Stomach (tissue), 9 donors: ENCODE results near the gene ABTB2. TPM values are rescaled to one million over a fixed set of nuclear protein-coding genes. Genes with fewer than 3 reads are reported as not detected.
A peak's percentile ranks its signal among the peaks of the same experiment; 100 is the strongest.

Source experiments
- DNase-seq, 2 donors: peaks; one replicate each; pipeline versions ENCODE4 v3.0.0 to v3.0.0-alpha.2; 2013 to 2019
- H3K27ac ChIP-seq, 5 donors: fragments of 200-600 bp in 4 of 5; sonication (generic) in 4 of 5; one replicate each; pipeline ENCODE4 v1.5.1; 2013 to 2019; ENCODE audit warnings: mild to moderate bottlenecking in 1 of 5, moderate library complexity in 1 of 5
- H3K27me3 ChIP-seq, 3 donors: fragments of 200-600 bp; sonication (generic); one replicate each; pipeline ENCODE4 v1.5.1; 2017 to 2019; ENCODE audit warnings: mixed run types in 1 of 3
- H3K36me3 ChIP-seq, 4 donors: fragments of 200-600 bp; sonication (generic); 1 replicate in 3 of 4; 2 replicates in 1 of 4; pipeline ENCODE4 v1.5.1; 2016 to 2019
- H3K4me1 ChIP-seq, 4 donors: fragments of 200-600 bp; sonication (generic); one replicate each; pipeline ENCODE4 v1.5.1; 2016 to 2019
- H3K4me3 ChIP-seq, 4 donors: fragments of 200-600 bp; sonication (generic) in 3 of 4; one replicate each; pipeline ENCODE4 v1.5.1; 2016 to 2019; ENCODE audit warnings: mild to moderate bottlenecking in 1 of 4
- H3K9me3 ChIP-seq, 4 donors: fragments of 200-600 bp; sonication (generic); one replicate each; pipeline ENCODE4 v1.5.1; 2016 to 2019
- EP300 ChIP-seq: sonication (generic); formaldehyde crosslinking; IDR thresholded peaks from one replicate; pipeline ENCODE4 v1.6.1; 2017; ENCODE audit warnings: antibody characterized with exemption
- POLR2A ChIP-seq, 4 donors: fragments of 450-650 bp; IDR thresholded peaks; one replicate each; pipeline ENCODE4 v1.6.1; 2016; ENCODE audit warnings: antibody characterized with exemption in 4 of 4, control low read depth in 2 of 4, mild to moderate bottlenecking in 1 of 4, moderate library complexity in 1 of 4
- POLR2AphosphoS5 ChIP-seq, 3 donors: sonication (generic); formaldehyde crosslinking; IDR thresholded peaks; one replicate each; pipeline ENCODE4 v1.6.1; 2016; ENCODE audit warnings: antibody characterized with exemption in 3 of 3
- WGBS, 5 donors: extraction: QIAGEN DNeasy Blood & Tissue Kit in 3 of 5; methylation state at CpG; one replicate each; pipeline versions ENCODE4 v1.1.5 to v1.1.7; 2013 to 2018; 5-methylcytosine and 5-hydroxymethylcytosine counted together
- intact Hi-C: fragments of 100-400 bp; cut with DNase I; formaldehyde crosslinking; loops from one replicate; pipeline ENCODE4 v1.15.1; 2023; ENCODE audit warnings: low total_unique reads
- polyA plus RNA-seq, 3 donors: library from polyadenylated mRNA; stranded (reverse); fragments of 200-250 nt; gene quantifications; one replicate each; pipeline ENCODE4 v1.2.3, GENCODE V29; 2013
- total RNA-seq, 5 donors: library from RNA; depleted of rRNA; stranded (reverse); fragments of >200 nt; gene quantifications; one replicate each; pipeline versions ENCODE4 v1.1.0 to v1.2.3, GENCODE V29; 2014 to 2016
- TF ChIP-seq, protein P1 (sequence below), 7 experiments: fragments of 450-650 bp in 4 of 7; fragments of 200-600 bp in 3 of 7; sonication (generic) in 3 of 7; IDR thresholded peaks; one replicate each; pipeline ENCODE4 v1.5.1; 2016 to 2019; ENCODE audit warnings: antibody characterized with exemption in 7 of 7, control low read depth in 2 of 7, mild to moderate bottlenecking in 1 of 7
- donor health status: healthy with polysubstance abuse.
- donor health status: Bipolar disorder and iron deficiency.
- donor health status: healthy.

The ABTB2 gene
- total and polyA plus RNA-seq, 8 donors, result 0.58 to 12.7 (median 2.2) TPM

DNA sequence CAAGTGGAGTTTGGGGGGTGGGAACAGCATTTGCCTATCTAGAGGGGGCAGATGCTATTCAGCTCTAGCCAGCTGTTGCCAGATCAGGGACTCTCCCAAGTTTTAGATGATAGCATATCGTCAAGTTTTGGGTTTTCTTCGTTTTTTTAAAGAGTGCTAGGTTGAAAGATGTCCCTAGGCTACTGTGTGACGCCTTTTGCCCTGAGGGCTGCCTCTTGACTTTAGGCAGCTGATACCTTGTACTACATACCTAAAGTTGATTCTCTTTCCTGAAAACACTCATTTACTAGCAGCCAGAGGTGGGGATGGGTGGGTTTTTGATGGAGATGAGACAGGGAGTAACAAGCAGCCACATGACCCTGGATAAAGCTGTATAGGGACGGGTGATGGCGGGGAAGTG, 87.1 kb downstream of the ABTB2 start:
- Histone ChIP-seq H3K27me3 (no peaks in the 10 kb centered on the region), H3K9me3 (no peaks in the 10 kb centered on the region), H3K4me1 (peaks cover 5 to 30% (median 20%) of the 10 kb centered on the region in 4 donors), H3K4me3 (no peak overlapping the region), H3K36me3 (no peaks in the 10 kb centered on the region), H3K27ac (no peak overlapping the region)
- no peak for DNase-seq
- TF ChIP-seq, protein P1, sequence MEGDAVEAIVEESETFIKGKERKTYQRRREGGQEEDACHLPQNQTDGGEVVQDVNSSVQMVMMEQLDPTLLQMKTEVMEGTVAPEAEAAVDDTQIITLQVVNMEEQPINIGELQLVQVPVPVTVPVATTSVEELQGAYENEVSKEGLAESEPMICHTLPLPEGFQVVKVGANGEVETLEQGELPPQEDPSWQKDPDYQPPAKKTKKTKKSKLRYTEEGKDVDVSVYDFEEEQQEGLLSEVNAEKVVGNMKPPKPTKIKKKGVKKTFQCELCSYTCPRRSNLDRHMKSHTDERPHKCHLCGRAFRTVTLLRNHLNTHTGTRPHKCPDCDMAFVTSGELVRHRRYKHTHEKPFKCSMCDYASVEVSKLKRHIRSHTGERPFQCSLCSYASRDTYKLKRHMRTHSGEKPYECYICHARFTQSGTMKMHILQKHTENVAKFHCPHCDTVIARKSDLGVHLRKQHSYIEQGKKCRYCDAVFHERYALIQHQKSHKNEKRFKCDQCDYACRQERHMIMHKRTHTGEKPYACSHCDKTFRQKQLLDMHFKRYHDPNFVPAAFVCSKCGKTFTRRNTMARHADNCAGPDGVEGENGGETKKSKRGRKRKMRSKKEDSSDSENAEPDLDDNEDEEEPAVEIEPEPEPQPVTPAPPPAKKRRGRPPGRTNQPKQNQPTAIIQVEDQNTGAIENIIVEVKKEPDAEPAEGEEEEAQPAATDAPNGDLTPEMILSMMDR (IDR thresholded peaks at IDR 0.05), result no peak
- TF ChIP-seq POLR2A (IDR thresholded peaks at IDR 0.05), result no peak
- intact Hi-C loops, result no loop called here
- 83 to 91% (median 87%) methylated on average over 5 of the region's 5 CpGs for WGBS, 5 donors

DNA sequence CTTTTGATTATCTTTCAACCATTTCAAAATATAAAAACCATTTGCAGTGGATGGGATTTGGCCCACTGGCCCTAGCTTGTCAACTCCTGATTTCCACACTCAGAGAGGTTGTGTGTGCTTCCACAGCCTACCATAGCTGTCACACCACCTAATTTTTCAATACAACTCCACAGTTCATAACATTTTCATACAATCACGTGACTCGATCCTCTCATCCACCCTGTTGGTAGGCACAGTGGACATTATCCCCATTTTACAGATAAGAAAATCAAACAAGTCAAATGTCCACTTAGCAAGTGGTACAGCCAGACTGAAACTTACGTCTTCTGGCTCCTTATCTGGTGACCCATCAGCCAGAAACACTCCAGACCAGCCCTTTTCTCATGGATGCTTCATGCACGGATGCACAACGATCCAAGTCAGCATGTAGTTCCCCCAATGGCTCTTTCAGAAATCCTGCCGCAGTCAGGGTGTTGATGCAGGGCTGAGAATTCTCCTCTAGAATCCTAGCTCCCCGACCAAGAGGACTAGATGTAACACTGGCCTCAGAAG, 88.0 kb downstream of the ABTB2 start:
- DNase-seq, result no peak
- H3K9me3 ChIP-seq, result no peaks in the 10 kb centered on the region
- H3K27me3 ChIP-seq, result no peaks in the 10 kb centered on the region
- peaks cover 0 to 25% (median 15%) of the 10 kb centered on the region in 4 donors for H3K4me1 ChIP-seq
- WGBS, 5 donors, result 71 to 83% (median 79%) methylated on average over 7 of the region's 7 CpGs
- no peak overlapping the region for H3K27ac ChIP-seq
- H3K36me3 ChIP-seq, result no peaks in the 10 kb centered on the region
- TF ChIP-seq POLR2A (IDR thresholded peaks at IDR 0.05), result no peak
- no peak for TF ChIP-seq EP300
- TF ChIP-seq POLR2AphosphoS5 (IDR thresholded peaks at IDR 0.05), result no peak
- TF ChIP-seq, protein P1 (IDR thresholded peaks at IDR 0.05), result no peak
- intact Hi-C loops, result no loop called here
- no peak overlapping the region for H3K4me3 ChIP-seq

DNA sequence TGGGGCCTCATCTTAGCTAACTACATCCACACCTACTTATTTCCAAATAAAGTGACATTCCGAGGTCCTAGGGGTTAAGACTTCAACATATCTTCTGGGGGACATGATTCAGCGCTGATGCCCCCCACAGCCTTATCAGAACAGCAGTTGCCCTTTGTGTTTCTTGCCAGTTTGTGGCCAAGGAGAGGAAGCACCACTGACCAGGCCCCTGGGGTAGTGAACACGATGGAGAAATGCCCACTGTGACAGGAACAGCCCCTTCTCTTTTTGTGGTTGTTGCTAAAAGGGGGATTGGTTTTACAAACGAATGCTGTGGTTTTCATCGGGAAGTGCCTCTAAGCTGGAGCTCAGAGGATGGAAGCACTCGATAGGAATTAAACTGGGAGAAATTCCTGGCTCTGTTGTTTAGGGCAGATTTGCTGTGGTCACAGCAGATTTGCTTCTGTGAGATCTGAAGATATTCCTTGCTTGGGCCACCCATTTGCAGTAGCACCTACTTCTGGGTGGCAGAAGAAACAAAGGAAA, 88.8 kb downstream of the ABTB2 start:
- H3K9me3 ChIP-seq, result no peaks in the 10 kb centered on the region
- TF ChIP-seq POLR2AphosphoS5 (IDR thresholded peaks at IDR 0.05) (no peak), EP300 (no peak), POLR2A (IDR thresholded peaks at IDR 0.05) (no peak)
- TF ChIP-seq, protein P1 (IDR thresholded peaks at IDR 0.05), result no peak
- 50 to 67% (median 60%) methylated on average over 5 to 6 of the region's 6 CpGs for WGBS, 5 donors
- peaks cover 0 to 19% (median 8%) of the 10 kb centered on the region in 4 donors for H3K4me1 ChIP-seq
- no peak overlapping the region for H3K27ac ChIP-seq
- DNase-seq, result no peak
- H3K4me3 ChIP-seq, result no peak overlapping the region
- intact Hi-C loops, result no loop called here
- H3K36me3 ChIP-seq, result no peaks in the 10 kb centered on the region
- no peaks in the 10 kb centered on the region for H3K27me3 ChIP-seq

DNA sequence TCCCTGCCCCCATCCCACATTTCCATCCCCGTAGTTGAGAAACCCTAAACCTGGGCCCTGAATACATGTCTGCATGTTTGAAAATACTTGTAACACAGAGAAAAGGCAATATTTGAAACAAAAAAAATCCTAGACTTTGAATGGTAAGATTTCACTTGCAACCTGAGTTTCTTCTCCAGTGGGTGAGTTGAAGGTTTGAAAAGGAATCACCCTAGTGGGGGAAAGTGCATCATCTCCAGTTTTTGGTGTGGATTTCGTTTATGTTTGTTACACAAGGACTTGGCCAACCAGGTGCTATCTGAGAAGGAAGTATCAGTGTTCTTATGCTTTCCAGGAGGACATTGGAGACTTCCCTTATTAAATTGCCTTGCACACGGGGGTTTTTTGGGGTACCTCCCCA, 90.4 kb downstream of the ABTB2 start:
- no peak for DNase-seq
- TF ChIP-seq POLR2AphosphoS5 (IDR thresholded peaks at IDR 0.05) (no peak), EP300 (no peak), POLR2A (IDR thresholded peaks at IDR 0.05) (no peak)
- TF ChIP-seq, protein P1 (IDR thresholded peaks at IDR 0.05), result no peak
- Histone ChIP-seq H3K27me3 (no peaks in the 10 kb centered on the region), H3K27ac (peak overlapping the region in 3 of 5 donors; percentile 47 to 66 (median 65)), H3K4me1 (peaks cover 0 to 32% (median 19%) of the 10 kb centered on the region in 4 donors), H3K4me3 (no peak overlapping the region), H3K36me3 (no peaks in the 10 kb centered on the region), H3K9me3 (no peaks in the 10 kb centered on the region)
- intact Hi-C loops, result no loop called here
- 52 to 65% (median 61%) methylated on average over 3 of the region's 3 CpGs for WGBS, 5 donors
